Retinal pigment epithelial cell (primary cell): ENCODE measurements around the gene CACNA1F.

Source experiments
- DNase-seq: peaks from one replicate; pipeline ENCODE4 v3.0.0-alpha.2; 2010; ENCODE audit warnings: low read depth
- H3K4me3 ChIP-seq: 2 replicates; pipeline ENCODE4 v1.5.1; 2011; ENCODE audit warnings: mild to moderate bottlenecking, low read length, control low read depth, moderate library complexity
- TF ChIP-seq, protein P1 (sequence below): conservative IDR thresholded peaks from 2 replicates; pipeline ENCODE4 v1.5.1; 2011; ENCODE audit warnings: low read depth, low read length, control low read depth, inconsistent platforms

CACNA1F gene

DNA sequence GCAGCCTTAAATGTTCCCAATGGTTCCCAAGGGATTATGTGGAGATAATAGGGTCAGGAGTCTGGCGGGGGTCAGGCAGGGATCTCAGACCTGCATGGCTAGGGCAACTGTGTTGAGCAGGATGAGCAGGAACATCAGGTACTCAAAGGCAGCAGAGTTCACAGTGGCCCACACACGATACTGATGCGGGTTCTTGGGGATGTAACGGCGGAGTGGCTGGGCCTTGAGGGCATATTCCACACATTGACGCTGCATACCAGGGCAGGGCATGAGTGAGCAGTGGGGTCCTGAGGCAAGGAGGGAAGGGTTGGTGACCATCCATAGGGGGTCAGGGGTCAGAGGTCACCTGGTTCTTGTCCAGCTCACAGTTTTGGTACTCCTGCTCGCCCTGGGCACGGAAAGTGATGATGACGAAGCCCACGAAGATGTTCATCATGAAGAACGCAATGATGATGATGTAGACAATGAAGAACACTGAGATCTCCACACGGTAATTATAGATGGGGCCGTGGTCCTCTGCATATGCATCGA, 18.1 kb downstream of the CACNA1F start:
- TF ChIP-seq, protein P1, sequence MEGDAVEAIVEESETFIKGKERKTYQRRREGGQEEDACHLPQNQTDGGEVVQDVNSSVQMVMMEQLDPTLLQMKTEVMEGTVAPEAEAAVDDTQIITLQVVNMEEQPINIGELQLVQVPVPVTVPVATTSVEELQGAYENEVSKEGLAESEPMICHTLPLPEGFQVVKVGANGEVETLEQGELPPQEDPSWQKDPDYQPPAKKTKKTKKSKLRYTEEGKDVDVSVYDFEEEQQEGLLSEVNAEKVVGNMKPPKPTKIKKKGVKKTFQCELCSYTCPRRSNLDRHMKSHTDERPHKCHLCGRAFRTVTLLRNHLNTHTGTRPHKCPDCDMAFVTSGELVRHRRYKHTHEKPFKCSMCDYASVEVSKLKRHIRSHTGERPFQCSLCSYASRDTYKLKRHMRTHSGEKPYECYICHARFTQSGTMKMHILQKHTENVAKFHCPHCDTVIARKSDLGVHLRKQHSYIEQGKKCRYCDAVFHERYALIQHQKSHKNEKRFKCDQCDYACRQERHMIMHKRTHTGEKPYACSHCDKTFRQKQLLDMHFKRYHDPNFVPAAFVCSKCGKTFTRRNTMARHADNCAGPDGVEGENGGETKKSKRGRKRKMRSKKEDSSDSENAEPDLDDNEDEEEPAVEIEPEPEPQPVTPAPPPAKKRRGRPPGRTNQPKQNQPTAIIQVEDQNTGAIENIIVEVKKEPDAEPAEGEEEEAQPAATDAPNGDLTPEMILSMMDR: no peak
- H3K4me3 ChIP-seq: no peak overlapping the region
- no peak for DNase-seq

DNA sequence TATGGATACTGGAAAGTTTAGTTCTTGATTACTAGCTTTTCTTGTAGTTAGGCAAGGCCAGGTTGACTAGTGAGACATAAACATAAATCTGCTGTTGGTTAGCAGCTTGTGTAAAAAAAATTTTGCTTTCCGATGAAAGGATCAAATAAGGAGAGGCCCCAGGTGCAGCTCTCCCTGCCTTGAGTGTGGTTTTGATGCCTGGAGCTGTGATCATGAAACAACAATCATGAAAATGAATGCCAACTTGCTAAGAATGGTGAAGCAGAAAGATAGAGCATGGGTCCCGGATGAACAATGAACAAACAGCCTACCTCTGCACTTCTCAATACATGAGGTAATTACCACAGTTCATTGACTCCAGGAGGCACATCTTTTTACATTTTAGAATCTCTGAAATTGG, 18.7 kb downstream of the CACNA1F start:
- TF ChIP-seq, protein P1: no peak
- DNase-seq: no peak
- no peak overlapping the region for H3K4me3 ChIP-seq

- TF ChIP-seq, protein P1: no peak
- no peak for DNase-seq
- H3K4me3 ChIP-seq: no peak overlapping the region
Observed at GRCh38 chrX:49212861-49213260, 20.3 kb downstream of the CACNA1F start.

DNA sequence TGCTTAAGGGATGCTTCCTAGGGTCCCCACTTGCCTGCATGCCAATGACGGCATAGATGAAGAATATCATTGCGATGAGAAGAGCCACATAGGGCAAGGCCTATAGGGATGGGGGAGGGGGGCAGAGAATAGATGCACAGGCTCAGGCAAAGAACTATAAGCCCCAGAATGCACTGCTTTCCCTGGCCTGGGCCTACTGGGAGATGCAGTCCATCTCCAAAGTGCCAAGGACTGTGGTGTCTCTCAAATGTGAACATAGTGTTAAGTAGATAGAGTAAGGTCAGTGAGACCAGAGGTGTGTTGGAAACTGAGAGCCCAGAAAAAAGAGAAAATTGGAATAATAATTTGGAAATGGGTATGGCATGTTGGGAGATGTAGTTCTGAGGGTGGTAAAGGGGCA, 20.9 kb downstream of the CACNA1F start:
- no peak for DNase-seq
- TF ChIP-seq, protein P1: no peak
- H3K4me3 ChIP-seq: no peak overlapping the region

- DNase-seq: no peak
- TF ChIP-seq, protein P1: no peak
Observed at GRCh38 chrX:49211074-49211473, 22.1 kb downstream of the CACNA1F start.

DNA sequence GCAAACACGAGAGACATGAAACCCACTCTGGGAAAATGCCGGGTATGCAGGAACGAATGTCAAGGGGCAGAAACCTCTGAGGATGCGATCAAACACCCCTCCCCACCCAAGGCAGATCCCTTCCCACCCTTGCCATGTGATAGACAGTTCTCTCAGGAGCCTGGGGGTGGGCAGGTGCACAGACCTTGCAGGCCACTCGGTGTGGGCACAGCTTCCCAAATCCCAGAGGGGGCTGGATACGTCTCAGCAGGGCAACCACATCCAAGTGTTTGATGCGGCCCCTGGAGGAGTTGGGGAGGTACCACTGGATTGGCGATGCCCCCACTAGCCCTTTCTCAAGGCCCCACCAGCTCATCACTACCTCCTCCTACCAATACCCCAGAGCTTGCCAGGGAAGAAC, 22.7 kb downstream of the CACNA1F start:
- TF ChIP-seq, protein P1: no peak
- H3K4me3 ChIP-seq: no peak overlapping the region
- no peak for DNase-seq

More at GRCh38 chrX:49211074-49211473, 22.1 kb downstream of the CACNA1F start:
- no peak overlapping the region for H3K4me3 ChIP-seq

DNA sequence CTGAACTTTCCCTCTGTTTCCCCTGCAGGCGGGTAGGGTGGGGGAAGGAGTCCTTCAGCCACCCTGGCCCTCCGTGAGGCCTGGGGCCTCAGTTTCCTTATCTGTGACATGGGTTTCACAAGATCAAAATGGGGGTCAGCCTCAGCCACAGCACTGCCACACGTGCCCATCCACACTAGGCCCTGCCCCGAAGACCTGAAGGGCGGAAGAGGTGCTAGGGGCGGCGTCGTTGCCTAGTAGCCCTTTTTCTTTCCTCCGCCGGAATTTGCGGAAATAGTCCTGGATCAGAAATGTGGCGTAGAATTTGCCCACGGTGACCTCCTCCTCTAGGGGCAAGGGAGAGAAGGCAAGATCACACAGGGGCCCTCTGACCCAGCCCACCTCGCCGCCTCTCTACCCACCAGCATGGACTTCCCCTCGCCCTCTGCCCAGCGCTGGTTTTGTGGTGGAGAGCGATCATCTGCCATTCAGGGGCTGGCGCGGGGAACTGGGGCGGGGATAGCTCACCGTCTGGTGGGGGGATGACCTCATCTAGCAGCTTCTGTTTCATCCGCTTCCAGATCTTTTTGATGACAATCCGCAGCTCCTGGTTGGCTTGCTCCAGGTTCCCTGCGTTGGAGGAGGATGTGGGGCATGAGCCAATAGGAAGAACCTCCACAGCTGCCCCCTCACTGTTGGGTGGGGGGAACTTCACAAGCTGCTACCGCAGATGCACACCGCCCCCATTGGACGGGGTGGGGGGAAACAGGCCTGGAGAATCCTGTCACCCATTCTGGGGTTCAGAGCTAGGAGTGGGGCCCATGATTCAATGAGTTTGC, 23.5 kb downstream of the CACNA1F start:
- no peak for DNase-seq
- no peak overlapping the region for H3K4me3 ChIP-seq
- TF ChIP-seq, protein P1: no peak
